K562 (cell line): Measurements from ENCODE around the gene SULT1B1. TPM values are rescaled to one million over a fixed set of nuclear protein-coding genes. Genes with fewer than 3 reads are reported as not detected.

Experiments
- ATAC-seq: fragments of 200-7000 bp; cut with Tn5 transposase; 3 replicates; pipeline ENCODE4 v1.9.1; 2020; ENCODE audit warnings: moderate library complexity
- BruUV-seq: library from RNA; stranded (reverse); fragments of 400-500 nt; replicated peaks from 2 replicates; lab custom pipeline; 2021; lab: Mats Ljungman, UMichigan
- CTCF ChIA-PET: fragments of 300-600 bp; formaldehyde crosslinking; extraction: SDS; loops from one replicate; lab custom pipeline; 2021; ENCODE audit warnings: low intra/inter-chr PET ratio; lab: Yijun Ruan, JAX
- POLR2A ChIA-PET: fragments of 300-600, 350-650 bp; sonication (Branson Sonifier 250); formaldehyde crosslinking; extraction: SDS; loops from one replicate; lab custom pipeline; 2021; ENCODE audit warnings: antibody characterized with exemption, inconsistent platforms; lab: Yijun Ruan, JAX
- DNase-seq, 4 experiments: peaks; one replicate each; pipeline versions ENCODE4 v3.0.0 to v3.0.0-alpha.2; 2011 to 2018; ENCODE audit warnings: low spot score in 3 of 4, mixed read lengths in 3 of 4; ENCODE audit errors: extremely low read depth in 1 of 4
- FAIRE-seq: peaks from 2 replicates; lab custom pipeline; 2011; peaks lifted over from hg19 to GRCh38; lab: Jason Lieb, UNC
- H2AFZ ChIP-seq: 2 replicates; pipeline ENCODE4 v1.6.0; 2011; ENCODE audit warnings: low read depth, low read length, control low read depth, inconsistent platforms
- H3K27ac ChIP-seq: fragments of 200-600 bp; 3 replicates; pipeline ENCODE4 v1.8.0; 2011; ENCODE audit warnings: low read depth, mild to moderate bottlenecking, control low read depth, inconsistent platforms, low read length, moderate library complexity, mixed read lengths; ENCODE audit errors: extremely low read depth
- H3K27me3 ChIP-seq, 2 experiments: fragments of 300-600 bp in 1 of 2; 2 replicates in 1 of 2; 3 replicates in 1 of 2; pipeline versions ENCODE4 v1.6.0 to v1.8.0; 2011; ENCODE audit warnings: inconsistent platforms in 2 of 2, low read length in 2 of 2, mild to moderate bottlenecking in 1 of 2, mixed read lengths in 1 of 2, moderate library complexity in 1 of 2; ENCODE audit not compliant: control insufficient read depth in 2 of 2, insufficient read depth in 2 of 2
- H3K36me3 ChIP-seq: fragments of 300-600 bp; 3 replicates; pipeline ENCODE4 v1.8.0; 2011; ENCODE audit warnings: mild to moderate bottlenecking, low read length, inconsistent platforms; ENCODE audit not compliant: control insufficient read depth, insufficient read depth
- H3K4me1 ChIP-seq, 2 experiments: fragments of 200-600 bp in 1 of 2; replicated peaks in 1 of 2; 2 replicates in 1 of 2; 3 replicates in 1 of 2; pipeline versions ENCODE4 v1.5.1 to v1.8.0; 2011; ENCODE audit warnings: inconsistent platforms in 2 of 2, low read length in 2 of 2, mild to moderate bottlenecking in 1 of 2, mixed read lengths in 1 of 2, moderate library complexity in 1 of 2; ENCODE audit not compliant: control insufficient read depth in 2 of 2, insufficient read depth in 2 of 2
- H3K4me2 ChIP-seq: 2 replicates; pipeline ENCODE4 v1.6.1; 2011; ENCODE audit warnings: low read length, control low read depth, inconsistent platforms, mixed read lengths; ENCODE audit not compliant: insufficient read depth
- H3K4me3 ChIP-seq: fragments of 200-600 bp; sonication (generic), shearing (Covaris generic); 2 replicates; pipeline ENCODE4 v1.5.1; 2016; ENCODE audit warnings: control low read depth, inconsistent platforms
- H3K79me2 ChIP-seq: fragments of 200-600 bp; 3 replicates; pipeline ENCODE4 v1.8.0; 2011; ENCODE audit warnings: low read length, inconsistent platforms; ENCODE audit not compliant: control insufficient read depth, insufficient read depth
- H3K9ac ChIP-seq, 2 experiments: 2 replicates each; pipeline versions ENCODE4 v1.6.0 to v1.6.1; 2011; ENCODE audit warnings: low read depth in 2 of 2, low read length in 2 of 2, control low read depth in 1 of 2, inconsistent platforms in 1 of 2, mild to moderate bottlenecking in 1 of 2, mixed read lengths in 1 of 2; ENCODE audit not compliant: insufficient read depth in 1 of 2
- H3K9me1 ChIP-seq: one replicate; pipeline ENCODE4 v1.6.0; 2011; ENCODE audit warnings: inconsistent platforms, mild to moderate bottlenecking, low read length, moderate library complexity; ENCODE audit not compliant: control insufficient read depth, insufficient read depth
- H3K9me3 ChIP-seq: replicated peaks from 2 replicates; pipeline ENCODE4 v1.5.1; 2011; ENCODE audit warnings: low read depth, low read length, inconsistent platforms; ENCODE audit not compliant: control insufficient read depth, insufficient read depth
- H4K20me1 ChIP-seq: replicated peaks from 2 replicates; pipeline ENCODE4 v1.6.1; 2011; ENCODE audit warnings: low read length, inconsistent platforms, mixed read lengths; ENCODE audit not compliant: control insufficient read depth, insufficient read depth
- CTBP1 ChIP-seq: fragments of 450-650 bp; IDR thresholded peaks from 2 replicates; pipeline ENCODE4 v1.6.1; 2016; ENCODE audit warnings: borderline replicate concordance
- FOXM1 ChIP-seq, 2 experiments: fragments of 450-650 bp in 1 of 2; sonication (generic) in 1 of 2; formaldehyde crosslinking in 1 of 2; IDR thresholded peaks; 2 replicates each; pipeline versions ENCODE4 v1.6.1 to v1.9.0; 2017 to 2022; ENCODE audit warnings: low read depth in 2 of 2, mild to moderate bottlenecking in 2 of 2, missing genetic modification reagents in 1 of 2, moderate library complexity in 1 of 2
- FOXO4 ChIP-seq: fragments of 450-650 bp; formaldehyde crosslinking; IDR thresholded peaks from 2 replicates; pipeline ENCODE4 v1.4.0; 2020; ENCODE audit warnings: mild to moderate bottlenecking, moderate library complexity
- KDM4B ChIP-seq, 2 experiments: fragments of 450-650 bp in 1 of 2; sonication (generic) in 1 of 2; IDR thresholded peaks; 2 replicates each; pipeline ENCODE4 v1.6.1; 2016 to 2017; ENCODE audit warnings: borderline replicate concordance in 2 of 2, antibody characterized with exemption in 1 of 2, low read depth in 1 of 2, mild to moderate bottlenecking in 1 of 2
- PRPF4 ChIP-seq: fragments of 200-400 bp; formaldehyde crosslinking; IDR thresholded peaks from one replicate; pipeline ENCODE4 v1.6.1; 2017; ENCODE audit warnings: low read length, low read depth, mild to moderate bottlenecking; ENCODE audit not compliant: insufficient read depth, poor library complexity, severe bottlenecking
- RBM14 ChIP-seq: fragments of 200-400 bp; formaldehyde crosslinking; IDR thresholded peaks from 2 replicates; pipeline ENCODE4 v1.6.1; 2018; ENCODE audit warnings: low read depth, mild to moderate bottlenecking, low read length, moderate library complexity, borderline replicate concordance; ENCODE audit not compliant: insufficient read depth
- ZNF668 ChIP-seq: fragments of 250-450 bp; sonication (Bioruptor Pico); IDR thresholded peaks from 2 replicates; pipeline ENCODE4 v1.8.0; 2022; ENCODE audit warnings: mild to moderate bottlenecking, inconsistent platforms
- WGBS: fragments of 100-300 bp; shearing (Covaris generic); methylation state at CpG from one replicate; pipeline ENCODE4 v1.1.6; 2016; ENCODE audit warnings: low coverage, mixed read lengths; ENCODE audit not compliant: insufficient coverage; ENCODE audit errors: missing lambda C conversion rate; 5-methylcytosine and 5-hydroxymethylcytosine counted together
- in situ Hi-C: fragments of 300-500 bp; cut with MboI; formaldehyde crosslinking; loops from 4 replicates; pipeline ENCODE4 v1.15.0; 2018; ENCODE audit warnings: inconsistent platforms, mixed read lengths
- intact Hi-C: fragments of 100-400 bp; cut with micrococcal nuclease; formaldehyde crosslinking; loops from 2 replicates; pipeline ENCODE4 v1.14.2; 2022
- polyA plus RNA-seq, 8 experiments: library from polyadenylated mRNA; depleted of rRNA in 4 of 8; stranded (reverse) in 5 of 8; unstranded in 3 of 8; fragments of >200 nt; fragmentation: Nextera tagmentation in 2 of 8; fragmentation: Illumina TruSeq in 1 of 8; extraction: Ambion mirVana in 2 of 8; extraction: Trizol in 1 of 8; gene quantifications; 2 replicates each; pipeline versions ENCODE4 v1.2.1 to v1.2.3, GENCODE V29; 2011 to 2014; ENCODE audit warnings: inconsistent platforms in 1 of 8, missing spikeins in 1 of 8
- total RNA-seq, 7 experiments: library from RNA; depleted of rRNA in 6 of 7; stranded (reverse); fragments of >200 nt in 6 of 7; fragmentation: Illumina TruSeq in 2 of 7; extraction: Trizol in 2 of 7; gene quantifications; 2 replicates each; pipeline versions ENCODE4 v1.2.1 to v1.2.3, GENCODE V29; 2011 to 2021; ENCODE audit warnings: low replicate concordance in 1 of 7

Gene SULT1B1
- total and polyA plus RNA-seq, 9 of the 15 experiments (the other 6 are each of a cell fraction or from before 2014, with no cell fraction given), result under 0.01 TPM; not detected in 8

- TF ChIP-seq RBM14, result no peak
- TF ChIP-seq KDM4B (IDR thresholded peaks at IDR 0.05; ENCODE audit: borderline replicate concordance in 2 of 2, low read depth in 1 of 2), result no peak
- no peak for TF ChIP-seq ZNF668 (CRISPR knock-in tag)
- TF ChIP-seq PRPF4, result no peak
- TF ChIP-seq CTBP1, result no peak
- TF ChIP-seq FOXO4, result no peak
- no peak for TF ChIP-seq FOXM1 (IDR thresholded peaks at IDR 0.05; ENCODE audit: low read depth)
- TF ChIP-seq FOXM1 (CRISPR knock-in tag; IDR thresholded peaks at IDR 0.05; ENCODE audit: low read depth), result no peak
- intact Hi-C loops, result no loop called here
- ATAC-seq, result no peak
- ChIA-PET CTCF (no interaction called here), POLR2A (no interaction called here)
- Histone ChIP-seq H3K9me3 (no peaks in the 10 kb centered on the region), H3K4me2 (no peak overlapping the region), H3K27me3 (no peaks in the 10 kb centered on the region), H3K4me1 (no peaks in the 10 kb centered on the region), H3K36me3 (no peaks in the 10 kb centered on the region), H4K20me1 (no peaks in the 10 kb centered on the region), H2AFZ (no peak overlapping the region), H3K9ac (no peak overlapping the region), H3K79me2 (no peaks in the 10 kb centered on the region), H3K27ac (no peak overlapping the region), H3K4me3 (no peak overlapping the region), H3K9me1 (no peaks in the 10 kb centered on the region)
- in situ Hi-C loops, result no loop called here
- 3% methylated on average over 3 of the region's 3 CpGs for WGBS
- no TSS peak for BruUV-seq
- DNase-seq, result no peak
- no peak for FAIRE-seq
Measured at GRCh38 chr4:69799337-69799736, 38.9 kb upstream of the SULT1B1 start.
